Amniotic stem cell (primary cell): ENCODE data around the gene ALK.

ENCODE experiments used
- DNase-seq: peaks from one replicate; lab custom pipeline; 2025; lab: John Stamatoyannopoulos, UW

Gene ALK

GRCh38 chr2:29714333-29714732 lies 207.1 kb downstream of the ALK start:
- no peak for DNase-seq

GRCh38 chr2:29706171-29706720 lies 215.1 kb downstream of the ALK start:
- no peak for DNase-seq

GRCh38 chr2:29705616-29706015 lies 215.8 kb downstream of the ALK start:
- DNase-seq = no peak

GRCh38 chr2:29703336-29703735 lies 218.1 kb downstream of the ALK start:
- DNase-seq = no peak

GRCh38 chr2:29702276-29702675 lies 219.1 kb downstream of the ALK start:
- DNase-seq = no peak

- DNase-seq = no peak
Measured at GRCh38 chr2:29700560-29700959, 220.8 kb downstream of the ALK start.

- no peak for DNase-seq
Measured at GRCh38 chr2:29699045-29699444, 222.3 kb downstream of the ALK start.

GRCh38 chr2:29698216-29698615 lies 223.2 kb downstream of the ALK start:
- DNase-seq = no peak

GRCh38 chr2:29697715-29698114 lies 223.7 kb downstream of the ALK start:
- no peak for DNase-seq

- no peak for DNase-seq
Measured at GRCh38 chr2:29697181-29697580, 224.2 kb downstream of the ALK start.

GRCh38 chr2:29694741-29695140 lies 226.6 kb downstream of the ALK start:
- DNase-seq = no peak

GRCh38 chr2:29691391-29691950 lies 229.9 kb downstream of the ALK start:
- DNase-seq = no peak

- DNase-seq = no peak
Measured at GRCh38 chr2:29689666-29690065, 231.7 kb downstream of the ALK start.

GRCh38 chr2:29688429-29688828 lies 233.0 kb downstream of the ALK start:
- no peak for DNase-seq

- DNase-seq = no peak
Measured at GRCh38 chr2:29687121-29687520, 234.3 kb downstream of the ALK start.

GRCh38 chr2:29676886-29677453 lies 244.4 kb downstream of the ALK start:
- DNase-seq = no peak

- no peak for DNase-seq
Measured at GRCh38 chr2:29664578-29664977, 256.8 kb downstream of the ALK start.

- no peak for DNase-seq
Measured at GRCh38 chr2:29663268-29663667, 258.1 kb downstream of the ALK start.

- DNase-seq = no peak
Measured at GRCh38 chr2:29662861-29663260, 258.5 kb downstream of the ALK start.

GRCh38 chr2:29660201-29660600 lies 261.2 kb downstream of the ALK start:
- no peak for DNase-seq

GRCh38 chr2:29659178-29659577 lies 262.2 kb downstream of the ALK start:
- DNase-seq = no peak

- no peak for DNase-seq
Measured at GRCh38 chr2:29657674-29658073, 263.7 kb downstream of the ALK start.

GRCh38 chr2:29655391-29656086 lies 265.8 kb downstream of the ALK start:
- DNase-seq = no peak
